HG03064 (cell line): ENCODE measurements around the gene PRKCB.
"Not testable (repeated sequence)": the region's sequence is repeated elsewhere in the genome, so short reads cannot be mapped to it uniquely, and the experiment has no call there.

ENCODE experiments used
- ATAC-seq: cut with Tn5 transposase; IDR thresholded peaks from one replicate; pipeline ENCODE4 v1.9.1; 2021; ENCODE audit warnings: low read depth; ENCODE audit not compliant: unreplicated experiment

Gene PRKCB

DNA sequence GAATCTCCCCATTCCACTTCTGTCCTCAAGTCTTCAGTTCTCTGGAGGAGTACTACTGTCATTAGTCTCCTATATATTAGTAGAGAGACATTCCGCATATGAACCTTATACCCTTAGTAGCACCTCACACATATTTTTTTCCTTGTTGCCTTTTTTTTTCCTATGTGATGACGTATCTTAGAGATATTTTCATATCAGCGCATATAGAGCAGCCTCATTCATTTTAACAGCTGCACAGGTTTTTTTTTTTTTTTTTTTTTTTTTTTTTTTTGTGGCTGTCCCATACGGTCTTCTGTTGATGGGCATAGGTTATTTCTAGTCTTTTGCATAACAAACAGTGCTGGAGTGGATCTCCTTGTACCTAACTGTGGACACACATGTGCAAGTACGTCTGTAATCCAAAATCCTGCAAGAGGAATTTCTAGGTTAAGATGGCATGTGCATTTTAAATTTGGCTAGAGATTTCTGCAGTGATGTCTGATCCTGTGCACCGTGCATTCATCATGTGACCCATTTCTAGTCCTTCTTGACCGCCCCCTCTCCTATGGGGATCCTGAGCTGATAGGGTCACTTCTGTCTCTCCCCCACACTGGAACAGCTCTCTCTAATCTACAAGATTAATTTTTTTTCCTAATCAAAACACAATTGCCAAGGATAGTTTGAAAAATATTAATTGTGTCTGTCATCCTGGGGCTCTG, 64.8 kb downstream of the PRKCB start:
- ATAC-seq: no peak

GRCh38 chr16:23901178-23902033, 65.6 kb downstream of the PRKCB start:
- ATAC-seq: no peak

DNA sequence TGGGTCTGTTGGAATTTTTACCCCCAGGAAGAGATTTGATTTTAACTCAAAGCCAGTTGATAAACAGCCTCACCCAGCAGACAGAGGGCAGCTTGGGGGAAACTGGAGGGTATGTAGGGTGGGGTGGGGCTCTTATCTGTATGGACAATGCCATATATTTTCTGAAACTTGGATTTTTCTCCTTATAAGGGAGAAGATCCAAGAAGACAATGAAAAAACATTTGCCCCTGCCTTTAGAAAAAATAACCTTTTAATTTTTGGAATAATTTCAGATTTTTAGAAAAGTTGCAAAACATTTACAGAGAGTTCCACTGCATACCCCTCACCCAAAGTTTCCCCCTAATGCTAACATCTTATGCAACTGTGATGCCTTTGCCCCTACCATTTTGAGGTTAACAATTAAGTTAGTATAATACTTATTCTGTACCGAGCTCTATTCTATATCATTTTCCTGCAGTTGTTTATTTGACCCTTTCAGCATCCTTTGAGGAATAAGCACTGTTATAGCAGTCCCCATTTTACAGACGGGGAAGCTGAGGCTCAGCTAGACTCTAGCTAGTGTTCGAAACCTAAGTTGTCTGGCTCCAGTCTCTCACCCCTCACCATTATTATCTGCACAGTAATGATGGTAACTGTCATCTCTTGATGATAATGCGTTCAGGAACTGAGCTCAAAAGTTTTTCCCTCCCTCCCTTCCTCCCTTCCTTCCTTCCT, 66.4 kb downstream of the PRKCB start:
- no peak for ATAC-seq

DNA sequence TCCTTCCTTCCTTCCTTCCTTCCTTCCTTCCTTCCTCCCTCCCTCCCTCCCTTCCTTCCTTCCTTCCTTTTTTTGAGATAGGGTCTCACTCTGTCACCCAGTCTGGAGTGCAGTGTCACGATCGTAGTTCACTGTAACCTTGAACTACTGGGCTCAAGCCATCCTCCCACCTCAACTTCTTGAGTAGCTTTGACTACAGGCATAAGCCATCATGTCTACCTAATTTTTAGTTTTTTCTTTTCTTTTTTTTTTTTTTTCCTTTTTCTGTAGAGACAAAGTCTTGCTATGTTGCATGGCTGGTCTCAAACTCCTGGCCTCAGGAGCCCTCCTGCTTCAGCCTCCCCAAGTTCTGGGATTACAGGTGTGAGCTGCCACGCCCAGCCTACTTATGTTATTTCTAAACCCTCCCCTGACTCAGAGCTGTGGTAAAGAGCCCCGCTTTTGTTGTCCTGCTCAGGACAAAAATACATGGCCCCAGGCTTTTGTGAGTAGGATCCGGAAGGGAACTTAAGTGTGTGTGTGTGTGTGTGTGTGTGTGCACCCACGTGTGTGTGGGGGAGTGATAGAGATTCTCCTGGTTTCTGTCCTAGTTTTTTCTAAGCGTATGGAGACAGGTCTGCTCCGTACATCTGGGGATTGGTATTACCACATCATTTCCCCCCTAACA, 67.1 kb downstream of the PRKCB start:
- ATAC-seq: no peak

GRCh38 chr16:23905027-23905426, 69.2 kb downstream of the PRKCB start:
- ATAC-seq: no peak

GRCh38 chr16:23907457-23907902, 71.7 kb downstream of the PRKCB start:
- no peak for ATAC-seq

DNA sequence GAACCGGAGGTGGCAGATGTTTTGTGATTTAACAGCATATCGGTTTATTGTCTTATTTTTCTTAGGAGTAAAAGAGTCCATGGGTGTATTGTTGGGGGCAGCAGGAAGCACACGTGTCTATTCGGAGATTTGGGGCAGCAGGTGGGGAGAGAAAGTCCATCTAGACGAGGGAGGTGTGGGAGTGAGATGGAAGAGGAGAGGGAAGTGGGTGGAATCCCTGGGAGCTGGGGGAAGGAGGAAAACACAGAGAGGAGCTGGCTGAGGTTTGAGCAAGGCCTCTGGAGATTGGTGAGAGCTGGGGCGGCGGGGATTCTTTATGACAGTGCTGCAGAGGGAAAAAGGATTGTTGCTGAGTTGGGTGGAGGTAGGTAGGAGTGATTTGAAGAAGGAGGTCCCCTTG, 72.1 kb downstream of the PRKCB start:
- ATAC-seq: no peak

DNA sequence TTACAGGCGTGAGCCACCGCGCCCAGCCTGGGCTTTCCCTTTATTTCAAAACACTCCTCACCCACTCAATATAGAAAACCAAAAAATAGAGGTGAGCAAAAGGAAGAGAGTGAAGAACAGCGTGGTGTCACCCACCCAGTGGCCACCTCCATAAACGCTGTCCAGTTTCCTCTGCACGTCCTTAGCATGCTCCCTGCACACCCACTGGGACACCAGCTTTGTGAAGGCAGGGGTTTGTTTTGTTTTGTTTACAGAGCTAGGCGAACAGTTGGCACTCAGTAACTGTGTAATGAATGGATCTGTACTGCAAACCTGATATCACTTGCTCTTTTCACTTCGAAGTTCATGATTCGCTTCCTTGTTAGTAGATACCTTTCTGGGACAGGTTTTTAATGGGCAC, 73.0 kb downstream of the PRKCB start:
- ATAC-seq: no peak

DNA sequence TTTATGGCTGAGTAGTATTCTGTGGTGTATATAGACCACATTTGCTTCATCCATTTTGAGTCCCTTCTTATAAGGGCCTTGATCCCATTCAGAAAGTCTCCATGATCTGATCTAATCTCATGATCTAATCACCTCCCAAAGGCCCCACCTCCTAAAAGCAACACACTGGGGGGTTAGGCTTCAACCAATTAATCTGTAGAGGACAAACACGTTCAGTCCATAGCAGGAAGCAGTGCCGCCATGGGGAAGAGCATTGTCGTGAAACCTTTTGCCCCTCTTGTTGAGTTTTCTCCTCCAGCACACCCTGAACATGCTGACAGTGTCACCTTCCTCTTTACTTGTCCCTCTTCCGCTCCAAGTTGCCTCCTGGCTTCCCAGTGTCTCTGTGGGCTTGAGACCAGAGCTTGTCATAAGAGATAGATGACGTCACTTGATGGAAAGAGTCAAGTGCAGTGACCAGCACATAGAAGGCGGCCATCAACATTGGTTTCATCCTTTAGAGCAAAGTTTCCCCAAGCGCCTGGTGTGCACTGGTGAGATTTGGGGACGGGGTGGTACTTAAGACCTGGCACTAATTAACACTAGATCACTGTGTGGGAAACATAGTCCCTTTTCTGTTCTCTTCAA, 74.1 kb downstream of the PRKCB start:
- ATAC-seq: no peak

DNA sequence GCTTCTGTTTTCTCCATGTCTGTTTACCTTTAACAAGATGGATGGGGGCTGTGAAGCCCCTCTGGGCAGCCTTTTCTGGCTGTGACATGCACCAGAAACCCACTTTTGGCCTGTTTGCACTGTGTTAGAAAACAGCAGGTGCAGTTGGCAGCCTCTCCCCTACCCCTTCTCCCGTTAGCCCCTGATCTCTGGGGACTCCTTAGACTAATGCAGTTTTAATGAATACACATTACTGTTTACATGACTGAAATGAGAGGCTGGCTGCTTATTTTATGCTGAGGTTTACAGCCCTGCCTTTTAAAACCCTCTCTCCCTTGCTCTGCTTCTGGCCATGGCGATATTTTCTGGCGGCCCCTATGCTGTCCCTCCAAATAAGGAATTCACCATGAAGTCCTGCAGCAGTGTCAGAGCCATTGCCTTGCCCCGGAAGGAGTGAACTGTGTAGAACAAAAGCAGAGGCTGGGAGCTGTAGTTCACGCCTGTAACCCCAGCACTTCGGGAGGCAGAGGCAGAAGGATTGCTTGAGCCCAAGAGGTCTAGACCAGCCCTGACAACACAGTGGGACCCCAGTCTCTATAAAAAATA, 79.3 kb downstream of the PRKCB start:
- ATAC-seq: no peak

GRCh38 chr16:23916552-23916951, 80.8 kb downstream of the PRKCB start:
- ATAC-seq: not testable (repeated sequence)

- no peak for ATAC-seq
Observed at GRCh38 chr16:23917621-23918020, 81.8 kb downstream of the PRKCB start.

DNA sequence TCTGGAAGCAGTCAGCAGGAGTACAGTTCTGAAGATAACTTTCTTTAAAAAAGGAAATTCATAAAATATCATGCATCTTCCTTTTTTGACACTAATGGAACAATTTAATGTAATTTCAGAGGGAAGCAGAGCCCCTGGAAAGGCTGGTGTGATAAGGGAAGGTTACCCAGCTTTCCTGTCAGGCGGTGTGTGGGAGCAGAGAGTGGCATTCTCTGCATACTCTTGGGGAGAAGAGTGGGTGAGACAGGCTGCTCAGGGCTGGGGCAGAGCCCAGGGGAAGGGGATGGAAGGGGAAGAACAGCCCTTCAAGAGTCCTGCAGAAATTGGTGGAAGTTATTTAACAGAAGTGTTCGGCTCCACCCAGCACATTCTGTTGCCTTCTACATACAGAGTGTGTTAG, 84.7 kb downstream of the PRKCB start:
- no peak for ATAC-seq

GRCh38 chr16:23920899-23921298, 85.1 kb downstream of the PRKCB start:
- no peak for ATAC-seq

GRCh38 chr16:23922406-23922805, 86.6 kb downstream of the PRKCB start:
- no peak for ATAC-seq

- no peak for ATAC-seq
Observed at GRCh38 chr16:23924128-23924527, 88.3 kb downstream of the PRKCB start.

GRCh38 chr16:23927796-23928195, 92.0 kb downstream of the PRKCB start:
- ATAC-seq: no peak

- ATAC-seq: no peak
Observed at GRCh38 chr16:23929237-23929636, 93.5 kb downstream of the PRKCB start.

DNA sequence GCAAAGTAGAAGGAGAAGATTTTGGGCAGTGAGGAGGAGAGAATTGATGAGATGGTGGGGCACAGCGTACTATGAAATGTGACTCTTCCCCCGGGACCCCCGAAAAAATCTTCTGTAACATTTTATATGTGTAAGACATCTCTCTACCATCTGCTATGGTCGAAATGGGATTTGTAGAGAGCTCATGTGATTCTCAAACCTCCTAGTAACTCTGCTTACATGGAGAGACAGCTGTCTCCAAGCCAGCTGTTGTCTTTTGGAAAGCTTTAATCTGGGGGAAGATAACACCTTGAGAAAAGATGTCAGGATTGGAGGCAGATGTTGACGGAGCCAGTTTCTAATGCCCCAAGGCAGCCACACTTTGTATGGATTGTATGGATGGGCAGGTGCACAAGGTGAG, 94.1 kb downstream of the PRKCB start:
- no peak for ATAC-seq

GRCh38 chr16:23930791-23931190, 95.0 kb downstream of the PRKCB start:
- ATAC-seq: no peak
